SK-MEL-5 (cell line): Measurements from ENCODE around the gene RFPL4A. TPM values are rescaled to one million over a fixed set of nuclear protein-coding genes. Genes with fewer than 3 reads are reported as not detected.
A peak's percentile ranks its signal among the peaks of the same experiment; 100 is the strongest.
"Not testable (repeated sequence)": the region's sequence is repeated elsewhere in the genome, so short reads cannot be mapped to it uniquely, and the experiment has no call there.

Source experiments
- DNase-seq: peaks from one replicate; pipeline ENCODE4 v3.0.0-alpha.2; 2016; ENCODE audit warnings: low read depth, low spot score
- in situ Hi-C: cut with HindIII; loops from 2 replicates; pipeline ENCODE4 v1.10.0; 2016; ENCODE audit warnings: low sequenced_read_pairs, high pct_unique_total_duplicates, low pct_unique_long_range_greater_than_20kb
- polyA plus RNA-seq, 2 experiments: library from polyadenylated mRNA; depleted of rRNA; stranded (reverse); fragments of >200 nt; gene quantifications; 2 replicates each; pipeline ENCODE4 v1.2.3, GENCODE V29; 2015
- total RNA-seq: library from RNA; depleted of rRNA; stranded (reverse); fragments of >200 nt; shearing (Covaris generic); gene quantifications from 2 replicates; pipeline ENCODE4 v1.2.3, GENCODE V29; 2014; rRNA removed

RFPL4A gene
- total RNA-seq, result not detected in 2 replicates
- not detected in 2 replicates for polyA plus RNA-seq (2015; cell fraction: cytosol; rRNA removed)
- not detected in 2 replicates for polyA plus RNA-seq (2015; cell fraction: nucleus; rRNA removed)

DNA sequence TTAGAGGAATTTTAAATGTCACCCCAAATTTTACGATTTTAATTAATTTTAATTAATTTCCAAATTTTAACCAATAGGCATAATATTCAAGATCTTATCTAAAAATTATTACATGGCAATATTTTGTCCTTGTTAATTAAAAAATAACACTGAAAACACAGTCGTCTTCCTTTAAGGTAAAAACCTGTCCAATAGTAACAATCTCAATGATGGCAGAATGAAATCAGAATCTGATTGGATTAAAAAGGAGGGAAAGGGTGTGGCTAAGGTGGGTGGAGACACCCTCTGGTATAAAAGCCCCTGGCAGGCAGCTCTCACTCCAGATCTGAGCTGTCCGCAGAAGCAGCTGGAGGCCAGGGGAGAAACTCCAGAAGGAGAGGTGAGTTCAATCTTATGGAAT, at the start of gene RFPL4A:
RFPL4A (plus strand) TSS at position 301 of the 400 bp plus-strand sequence. CDS start 2,704 bp downstream, outside the sequence.
- DNase-seq, in situ Hi-C loops: not testable (repeated sequence)

DNA sequence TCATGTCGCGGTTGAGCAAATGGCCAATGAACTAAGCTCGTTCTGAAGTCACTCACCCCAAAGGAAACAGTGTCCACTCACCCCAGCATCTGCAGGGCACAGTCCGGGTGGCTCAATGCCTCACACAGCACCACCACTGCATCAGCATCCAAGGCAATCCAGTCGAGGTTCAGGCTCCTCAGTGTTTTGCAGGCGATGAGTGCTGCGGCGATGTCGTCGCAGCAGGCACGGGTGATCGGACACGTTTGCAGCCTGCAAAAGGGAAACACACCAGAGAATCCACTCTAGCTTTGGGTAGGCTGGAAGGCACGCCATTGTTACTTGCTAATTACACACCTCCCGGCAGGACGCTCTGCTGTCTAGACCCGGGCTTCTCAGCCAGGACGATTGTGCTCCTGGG, 47.2 kb upstream of the RFPL4A start:
- in situ Hi-C loops, result no loop called here
- DNase-seq, result no peak

DNA sequence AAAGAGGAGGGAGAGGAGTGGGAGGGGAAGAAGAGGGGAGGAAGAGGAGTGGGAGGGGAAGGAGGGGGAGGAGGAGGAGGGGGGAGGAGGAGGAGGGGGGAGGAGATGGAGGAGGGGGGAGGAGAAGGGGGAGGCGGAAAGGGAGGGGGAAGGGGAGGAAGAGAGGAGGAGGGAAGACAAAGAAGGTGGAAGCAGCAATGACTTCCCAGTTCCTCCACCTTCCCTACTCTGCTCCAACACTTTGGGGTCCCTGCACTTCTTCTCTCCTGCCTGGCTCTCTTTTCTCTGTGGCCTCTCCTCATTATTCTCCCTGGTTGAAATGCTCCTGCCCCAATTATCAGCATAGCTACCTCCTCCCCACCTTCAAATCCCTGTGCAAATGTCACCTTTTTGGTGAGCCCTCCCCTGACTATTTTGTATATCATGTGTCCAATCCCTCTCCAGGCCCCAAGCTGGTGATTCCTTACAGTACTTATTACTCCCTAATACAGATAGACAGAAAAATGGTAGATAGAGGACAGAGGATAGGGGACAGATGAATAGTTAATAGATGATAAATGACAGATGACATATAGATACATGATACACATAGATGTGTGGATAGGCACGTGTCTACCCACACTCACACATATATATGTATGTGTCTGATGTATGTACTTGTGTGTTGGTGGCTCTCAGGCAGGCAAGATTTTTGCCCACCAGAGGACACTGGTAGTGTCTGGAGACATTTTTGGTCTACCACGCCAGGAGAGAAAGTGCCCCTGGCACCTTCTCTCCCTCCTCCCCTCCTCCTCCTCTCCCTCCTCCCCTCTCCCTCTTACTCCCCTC, 45.9 kb upstream of the RFPL4A start:
- in situ Hi-C loops, result no loop called here
- DNase-seq, result no peak

DNA sequence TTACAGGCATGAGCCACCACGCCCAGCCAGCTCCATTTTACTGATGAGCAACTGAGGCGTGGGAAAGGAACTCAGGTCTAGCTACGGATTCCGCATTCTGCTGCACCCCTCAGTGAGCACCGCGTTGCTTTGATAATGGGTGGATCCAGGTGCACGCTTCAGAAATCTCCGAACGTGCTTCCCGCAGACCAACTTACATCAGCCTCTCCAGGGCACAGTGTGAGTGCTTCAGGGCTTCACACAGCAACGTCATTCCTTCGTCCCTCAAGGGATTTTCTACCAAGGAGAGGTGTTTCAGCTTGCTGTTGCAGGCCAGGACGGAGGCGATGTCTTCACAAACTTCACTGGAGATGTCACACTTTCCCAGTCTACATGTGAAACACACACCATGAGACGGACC, 42.4 kb upstream of the RFPL4A start:
- no peak for DNase-seq
- in situ Hi-C loops, result no loop called here

DNA sequence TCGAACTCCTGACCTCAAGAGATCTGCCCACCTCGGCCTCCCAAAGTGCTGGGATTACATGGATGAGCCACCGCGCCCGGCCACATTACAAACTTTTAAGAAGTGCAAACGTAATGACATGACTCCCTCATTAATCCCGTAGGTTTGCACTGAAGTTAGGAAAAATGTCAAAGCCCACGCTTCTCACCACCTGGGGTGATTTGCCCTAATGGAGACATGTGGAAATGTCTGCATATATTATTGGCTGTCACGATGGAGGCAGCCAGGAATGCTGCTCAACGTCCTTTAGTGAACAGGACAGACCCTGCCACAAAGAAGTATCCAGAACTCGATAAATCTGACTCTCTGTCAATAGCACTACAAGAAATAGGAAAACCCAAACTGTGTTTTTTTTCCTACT, 41.6 kb upstream of the RFPL4A start:
- in situ Hi-C loops, result no loop called here
- DNase-seq, result no peak

DNA sequence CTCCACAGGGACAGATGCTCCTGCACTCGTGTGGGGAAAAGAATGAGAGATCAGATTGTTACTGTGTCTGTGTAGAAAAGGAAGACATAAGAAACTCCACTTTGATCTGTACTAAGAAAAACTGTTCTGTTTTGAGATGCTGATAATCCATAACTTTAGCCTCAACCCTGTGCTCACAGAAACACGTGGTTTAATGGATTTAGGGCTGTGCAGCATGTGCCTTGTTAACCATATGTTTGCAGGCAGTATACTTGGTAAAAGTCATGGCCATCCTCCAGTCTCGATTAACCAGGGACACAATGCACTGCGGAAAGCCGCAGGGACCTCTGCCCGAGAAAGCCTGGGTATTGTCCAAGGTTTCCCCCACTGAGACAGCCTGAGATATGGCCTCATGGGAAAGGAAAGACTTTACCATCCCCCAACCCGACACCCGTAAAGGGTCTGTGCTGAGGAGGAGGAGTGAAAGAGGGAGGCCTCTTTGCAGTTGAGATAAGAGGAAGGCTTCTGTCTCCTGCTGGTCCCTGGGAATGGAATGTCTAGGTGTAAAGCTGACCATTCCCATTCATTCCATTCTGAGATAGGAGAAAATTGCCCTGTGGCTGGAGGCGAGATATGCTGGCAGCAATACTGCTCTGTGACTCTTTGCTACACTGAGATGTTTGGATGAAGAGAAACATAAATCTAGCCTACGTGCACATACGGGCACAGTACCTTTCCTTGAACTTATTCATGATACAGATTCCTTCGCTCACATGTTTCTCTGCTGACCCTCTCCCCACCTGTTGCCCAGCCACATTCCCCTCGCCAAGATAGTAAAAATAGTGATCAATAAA, 40.8 kb upstream of the RFPL4A start:
- DNase-seq, in situ Hi-C loops: not testable (repeated sequence)

DNA sequence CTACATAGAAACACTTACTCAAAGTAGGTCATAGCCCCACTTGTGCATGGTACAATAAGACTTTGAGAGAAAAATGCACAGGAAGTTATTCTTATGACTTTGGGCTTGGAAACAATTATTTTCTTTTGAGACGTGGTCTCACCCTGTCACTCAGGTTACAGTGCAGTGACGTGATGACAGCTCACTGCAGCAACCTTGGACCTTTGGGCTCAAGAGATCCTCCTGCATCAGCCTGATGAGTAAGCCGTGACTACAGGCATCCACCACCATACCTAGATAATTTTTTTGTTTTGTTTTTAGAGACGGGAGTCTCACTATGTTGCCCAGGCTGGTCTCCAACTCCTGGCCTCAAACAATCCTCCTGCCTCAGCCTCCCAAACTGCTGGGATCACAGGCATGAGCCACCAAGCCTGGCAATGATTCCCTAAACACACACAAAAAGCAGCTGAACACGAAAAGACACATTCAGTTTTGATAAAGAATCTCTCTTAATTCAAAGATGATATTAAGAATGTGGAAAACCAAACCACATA, 38.6 kb upstream of the RFPL4A start:
- DNase-seq, result no peak
- in situ Hi-C loops, result no loop called here

DNA sequence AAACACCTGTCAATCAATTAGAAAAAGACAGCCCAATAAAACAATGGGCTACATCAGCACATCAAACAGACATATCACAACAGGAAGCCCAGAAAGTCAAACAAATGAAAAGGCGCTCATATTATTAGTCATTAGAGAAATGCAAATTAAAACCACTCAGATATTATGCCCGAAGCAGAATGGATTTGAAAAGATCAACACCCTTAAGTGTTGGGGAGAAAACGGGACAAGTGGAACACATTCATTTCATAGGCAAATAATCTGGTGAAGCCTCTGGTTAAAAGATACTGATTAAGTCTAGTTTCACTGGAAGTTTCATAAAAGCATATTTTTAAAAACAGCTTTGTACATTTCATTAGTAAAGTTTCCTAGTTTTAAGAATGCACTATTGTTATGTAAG, 38.1 kb upstream of the RFPL4A start:
- in situ Hi-C loops, result no loop called here
- DNase-seq, result no peak

DNA sequence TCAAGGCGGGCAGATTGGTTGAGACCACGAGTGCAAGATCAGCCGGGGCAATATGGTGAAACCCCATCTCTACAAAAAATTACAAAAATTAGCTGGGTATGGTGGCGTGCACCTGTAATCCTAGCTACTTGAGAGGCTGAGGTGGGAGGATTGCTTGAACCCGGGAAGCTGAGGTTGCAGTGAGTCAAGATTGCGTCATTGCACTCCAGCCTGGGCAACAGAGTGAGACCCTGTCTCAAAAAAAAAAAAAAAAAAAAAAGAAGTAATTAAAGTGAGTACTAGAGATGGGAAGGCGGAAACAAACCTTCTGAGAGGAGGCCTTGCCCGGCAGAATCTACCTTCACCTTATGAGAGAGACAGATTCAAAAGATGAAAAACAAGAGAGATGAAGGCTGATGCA, 35.4 kb upstream of the RFPL4A start:
- in situ Hi-C loops, result no loop called here
- no peak for DNase-seq

DNA sequence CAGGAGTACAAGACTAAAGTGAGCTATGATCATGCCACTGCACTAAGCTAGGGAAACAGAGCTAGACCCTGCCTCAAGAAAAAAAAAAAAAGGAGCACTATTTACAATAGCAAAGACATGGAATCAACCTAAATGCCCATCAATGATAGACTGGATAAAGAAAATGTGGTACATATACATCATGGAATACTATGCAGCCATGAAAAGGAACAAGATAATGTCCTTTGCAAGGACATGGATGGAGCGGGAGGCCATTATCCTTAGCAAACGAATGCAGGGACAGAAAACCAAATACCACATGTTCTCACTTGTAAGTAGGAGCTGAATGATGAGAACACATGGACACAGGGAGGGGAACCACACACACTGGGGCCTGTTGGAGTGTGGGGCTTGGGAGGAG, 28.5 kb upstream of the RFPL4A start:
- DNase-seq, in situ Hi-C loops: not testable (repeated sequence)

DNA sequence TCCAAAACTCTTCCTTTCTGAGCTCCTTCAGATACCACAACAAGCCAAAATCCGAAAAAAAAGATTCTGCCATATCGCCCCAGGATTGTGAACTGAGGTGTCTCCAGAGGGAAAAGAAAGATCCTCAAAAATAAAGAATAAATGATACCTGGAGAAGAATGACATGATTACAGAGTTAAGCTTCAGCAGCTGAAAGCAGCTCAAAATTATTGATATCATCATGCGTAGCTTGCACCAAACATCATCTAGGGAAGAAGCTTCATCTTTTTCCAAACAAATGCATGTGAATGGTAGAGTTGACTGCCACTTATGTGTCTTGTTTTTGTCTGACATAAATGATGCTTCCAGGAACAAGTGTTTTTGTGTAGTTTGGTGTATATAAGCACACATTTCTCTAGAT, 20.6 kb upstream of the RFPL4A start, which contains the start of gene NLRP9:
NLRP9 (minus strand) TSS at position 101 of the 400 bp plus-strand sequence; CDS start at position 73, 28 bp downstream.
- DNase-seq, result no peak

DNA sequence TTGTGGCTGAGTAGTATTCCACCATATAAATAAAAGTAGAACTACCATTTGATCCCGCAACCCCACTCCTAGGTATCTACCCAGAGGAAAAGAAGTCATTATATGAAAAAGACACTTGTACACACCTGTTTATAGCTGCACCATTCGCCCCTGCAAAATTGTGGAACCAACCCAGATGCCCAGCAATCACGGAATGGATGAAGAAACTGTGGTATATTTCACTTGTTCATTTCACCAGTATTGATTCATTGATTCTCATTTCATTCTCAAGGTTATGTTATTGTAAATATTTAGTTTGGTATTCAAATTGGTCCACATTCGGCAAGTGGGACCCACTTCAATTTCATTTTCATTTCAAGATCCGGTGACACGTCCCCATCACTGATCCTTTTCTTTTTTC, 8.2 kb upstream of the RFPL4A start:
- in situ Hi-C loops, result no loop called here
- DNase-seq, result no peak

More for the DNA sequence above, 20.6 kb upstream of the RFPL4A start, which contains the start of gene NLRP9:
- in situ Hi-C loops, result no loop called here

DNA sequence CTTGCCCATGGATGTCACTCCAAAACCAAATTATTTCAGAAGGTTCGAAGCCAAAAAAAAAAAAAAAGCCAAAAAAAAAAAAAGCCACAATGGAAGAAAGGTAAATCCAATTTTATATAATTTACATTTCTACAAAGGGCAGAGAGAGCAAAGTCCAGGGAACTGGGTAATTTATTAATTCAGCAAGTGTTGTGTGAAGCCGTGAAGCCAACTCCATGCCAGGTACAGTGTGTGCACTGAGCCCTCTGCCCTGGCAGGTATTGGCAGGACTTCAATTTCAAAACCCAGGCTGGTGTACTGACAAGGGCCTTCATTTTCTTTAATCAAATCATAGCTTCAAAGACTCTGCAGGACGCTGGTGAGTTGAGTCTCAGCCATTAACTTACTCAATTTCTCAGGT, 5.5 kb upstream of the RFPL4A start:
- no peak for DNase-seq
- in situ Hi-C loops, result no loop called here

DNA sequence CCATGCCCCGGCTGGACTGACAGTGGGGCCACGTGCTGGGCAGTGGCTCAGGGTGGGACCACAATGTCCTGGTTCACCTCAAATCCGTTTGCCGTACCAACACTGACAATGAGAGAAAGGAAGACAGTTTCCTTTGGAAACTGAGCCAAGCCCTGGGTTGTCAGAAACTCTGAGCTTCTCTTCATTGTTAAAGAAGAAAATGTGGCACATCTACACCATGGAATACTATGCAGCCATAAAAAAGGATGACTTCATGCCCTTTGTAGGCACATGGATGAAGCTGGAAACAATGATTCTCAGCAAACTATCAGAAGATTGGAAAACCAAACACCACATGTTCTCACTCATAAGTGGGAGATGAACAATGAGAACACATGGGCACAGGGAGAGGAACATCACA, 2.1 kb upstream of the RFPL4A start:
- DNase-seq, in situ Hi-C loops: not testable (repeated sequence)

DNA sequence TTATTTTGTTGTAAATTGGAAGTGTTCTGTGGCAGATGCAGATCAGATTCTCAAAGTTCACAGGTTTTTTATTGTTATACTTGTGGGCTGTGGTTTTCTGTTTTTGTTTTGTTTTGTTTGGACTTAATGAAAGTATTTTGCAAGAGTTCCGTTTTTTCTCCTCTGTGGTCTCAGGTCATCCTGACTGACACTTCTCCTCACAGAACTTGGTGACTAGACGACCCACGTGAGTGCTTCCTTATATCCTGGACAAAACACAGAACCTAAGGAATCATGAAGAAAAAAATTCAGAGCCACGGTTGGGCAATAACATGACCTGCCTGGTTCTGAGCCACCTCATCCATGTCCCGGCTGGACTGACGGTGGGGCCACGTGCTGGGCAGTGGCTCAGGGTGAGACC, 7.6 kb downstream of the RFPL4A start:
- no peak for DNase-seq
- in situ Hi-C loops, result no loop called here

DNA sequence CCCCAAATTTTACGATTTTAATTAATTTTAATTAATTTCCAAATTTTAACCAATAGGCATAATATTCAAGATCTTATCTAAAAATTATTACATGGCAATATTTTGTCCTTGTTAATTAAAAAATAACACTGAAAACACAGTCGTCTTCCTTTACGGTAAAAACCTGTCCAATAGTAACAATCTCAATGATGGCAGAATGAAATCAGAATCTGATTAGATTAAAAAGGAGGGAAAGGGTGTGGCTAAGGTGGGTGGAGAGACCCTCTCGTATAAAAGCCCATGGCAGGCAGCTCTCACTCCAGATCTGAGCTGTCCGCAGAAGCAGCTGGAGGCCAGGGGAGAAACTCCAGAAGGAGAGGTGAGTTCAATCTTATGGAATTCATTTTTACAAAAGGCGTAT, 9.9 kb downstream of the RFPL4A start, which contains the start of gene RFPL4AL1:
RFPL4AL1 (plus strand) TSS at position 301 of the 400 bp plus-strand sequence. CDS start 2,687 bp downstream, outside the sequence.
- DNase-seq, in situ Hi-C loops: not testable (repeated sequence)

DNA sequence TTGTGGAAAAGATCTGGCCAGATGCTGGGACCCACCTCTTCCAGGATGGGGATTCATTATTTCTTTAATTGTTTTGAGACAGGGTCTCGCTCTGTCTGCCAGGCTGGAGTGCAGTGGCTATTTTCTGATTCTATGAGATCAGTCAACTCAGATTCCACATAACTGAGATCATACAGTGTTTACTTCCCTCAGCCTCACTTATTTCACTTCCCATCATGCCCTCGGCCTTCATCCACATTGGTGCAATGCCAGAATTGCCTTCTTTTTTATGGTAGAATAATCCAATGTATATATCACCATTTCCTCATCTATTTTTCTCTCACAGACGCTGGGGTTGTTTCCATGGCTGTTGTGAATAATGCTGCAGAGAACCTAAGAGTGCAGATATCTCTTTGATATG, 10.7 kb downstream of the RFPL4A start:
- DNase-seq, in situ Hi-C loops: not testable (repeated sequence)

DNA sequence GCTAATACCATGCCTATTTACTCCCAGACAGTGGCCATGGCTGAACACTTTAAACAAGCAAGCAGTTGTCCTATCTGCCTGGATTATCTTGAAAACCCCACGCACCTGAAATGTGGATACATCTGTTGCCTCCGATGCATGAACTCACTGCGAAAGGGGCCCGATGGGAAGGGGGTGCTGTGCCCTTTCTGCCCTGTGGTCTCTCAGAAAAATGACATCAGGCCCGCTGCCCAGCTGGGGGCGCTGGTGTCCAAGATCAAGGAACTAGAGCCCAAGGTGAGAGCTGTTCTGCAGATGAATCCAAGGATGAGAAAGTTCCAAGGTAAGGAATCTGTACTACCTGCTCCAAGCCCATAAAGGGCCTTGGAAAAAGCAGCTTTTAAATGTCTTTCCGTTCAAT, 18.6 kb downstream of the RFPL4A start:
- peak; percentile 55 for DNase-seq
- in situ Hi-C loops, result no loop called here
